GM18499 (cell line): ENCODE data around the gene CACNA2D2.

Experiments
- ATAC-seq: cut with Tn5 transposase; IDR thresholded peaks from one replicate; pipeline ENCODE4 v1.9.1; 2021; ENCODE audit warnings: moderate number of reproducible peaks; ENCODE audit not compliant: insufficient read depth, unreplicated experiment

CACNA2D2 gene

DNA sequence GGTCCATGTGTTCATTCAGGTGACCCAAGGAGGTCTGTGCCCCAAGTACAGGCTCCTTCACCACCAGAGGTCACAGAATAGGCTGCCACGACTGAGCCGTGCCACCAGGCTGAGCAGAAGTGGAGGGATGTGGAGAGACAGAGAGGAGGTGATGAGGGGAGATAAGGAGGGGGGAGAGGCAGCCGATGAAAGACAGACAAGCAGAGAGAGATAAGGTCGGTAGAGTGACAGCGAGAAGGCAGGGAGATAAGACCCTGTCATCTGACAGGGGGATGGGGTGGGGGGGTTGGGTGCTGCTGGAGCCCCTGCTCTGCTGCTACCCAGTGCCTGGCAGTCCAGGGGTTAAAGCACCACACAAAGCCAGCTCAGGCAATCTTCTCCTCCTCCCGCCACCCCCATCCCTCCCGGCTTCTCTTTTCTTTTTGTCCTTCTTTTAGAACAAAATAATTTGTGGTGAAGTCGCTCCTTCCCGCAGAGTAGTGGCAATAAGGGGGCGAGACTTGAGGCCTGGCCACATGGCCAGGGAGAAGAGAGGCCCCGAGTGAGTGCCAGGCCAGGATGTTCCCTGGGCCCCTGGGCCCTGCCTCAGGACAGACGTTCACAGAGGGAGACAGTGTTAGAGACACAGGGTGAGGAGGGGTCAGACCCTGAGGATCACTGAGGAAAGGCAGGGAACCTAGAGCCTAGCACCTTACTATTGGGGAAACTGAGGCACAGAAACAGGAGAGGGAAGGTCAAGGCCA is 67.9 kb downstream of the CACNA2D2 start:
- ATAC-seq, result no peak

DNA sequence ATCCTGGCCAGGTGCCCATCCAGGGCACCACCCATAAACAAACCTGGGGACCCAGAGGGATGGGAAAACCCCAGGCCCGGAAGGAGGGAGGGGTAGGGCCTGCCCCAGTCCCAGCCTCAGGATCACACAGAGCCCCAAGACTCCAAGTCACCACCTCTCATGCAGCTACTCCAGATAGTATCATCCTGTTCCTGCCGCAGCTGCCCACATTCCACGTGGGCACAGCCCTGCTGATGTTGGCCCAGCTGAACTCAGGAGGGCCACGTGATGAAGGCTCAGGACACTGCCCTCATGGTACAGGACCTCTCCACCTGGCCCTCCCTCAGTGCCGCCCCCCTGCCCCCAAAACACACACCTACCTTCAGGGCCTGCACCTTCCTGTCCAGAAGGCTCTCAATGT is 69.5 kb downstream of the CACNA2D2 start:
- no peak for ATAC-seq

DNA sequence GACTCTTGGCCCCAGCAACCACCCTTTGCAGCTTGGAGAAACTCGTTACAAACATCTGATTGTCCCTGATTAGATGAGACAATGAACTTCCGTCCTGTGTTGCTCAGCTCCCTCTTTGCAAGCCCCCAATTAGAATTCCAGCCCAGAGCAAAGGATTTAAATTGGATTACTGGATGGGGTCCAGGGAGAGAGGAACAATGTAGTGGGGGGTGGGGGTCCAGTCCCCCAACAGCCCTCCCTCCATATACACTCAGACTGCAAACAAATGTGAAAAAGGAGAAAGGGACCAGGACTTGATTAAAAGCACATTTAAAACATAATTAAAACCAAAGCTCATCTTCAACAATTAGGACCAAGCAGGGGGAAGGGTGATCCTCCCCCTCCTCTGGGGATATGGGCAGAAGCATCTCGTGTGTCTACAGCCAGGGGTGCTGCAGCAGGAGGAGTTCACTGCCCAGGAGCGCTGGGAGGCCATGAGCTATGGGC is 72.4 kb downstream of the CACNA2D2 start:
- ATAC-seq, result no peak

DNA sequence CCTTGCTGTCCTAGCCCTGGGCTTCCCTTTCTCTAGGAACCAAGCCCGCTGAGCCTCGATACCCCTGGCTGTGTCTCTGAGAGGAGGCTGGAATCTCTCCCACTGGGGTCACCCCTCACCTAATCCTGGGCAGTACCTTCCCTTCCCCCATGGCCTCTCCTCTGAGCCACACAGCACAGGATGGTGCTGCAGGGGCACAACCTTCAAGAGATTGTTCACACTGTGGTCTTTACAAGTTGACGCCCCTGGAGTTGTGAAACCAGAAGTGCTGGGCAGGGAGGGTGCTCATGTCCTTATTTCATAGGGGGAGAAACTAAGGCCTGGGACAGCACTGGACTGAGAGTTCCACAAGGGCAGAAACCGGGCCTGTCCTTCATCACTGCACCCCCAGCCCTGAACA is 73.2 kb downstream of the CACNA2D2 start:
- ATAC-seq, result no peak

DNA sequence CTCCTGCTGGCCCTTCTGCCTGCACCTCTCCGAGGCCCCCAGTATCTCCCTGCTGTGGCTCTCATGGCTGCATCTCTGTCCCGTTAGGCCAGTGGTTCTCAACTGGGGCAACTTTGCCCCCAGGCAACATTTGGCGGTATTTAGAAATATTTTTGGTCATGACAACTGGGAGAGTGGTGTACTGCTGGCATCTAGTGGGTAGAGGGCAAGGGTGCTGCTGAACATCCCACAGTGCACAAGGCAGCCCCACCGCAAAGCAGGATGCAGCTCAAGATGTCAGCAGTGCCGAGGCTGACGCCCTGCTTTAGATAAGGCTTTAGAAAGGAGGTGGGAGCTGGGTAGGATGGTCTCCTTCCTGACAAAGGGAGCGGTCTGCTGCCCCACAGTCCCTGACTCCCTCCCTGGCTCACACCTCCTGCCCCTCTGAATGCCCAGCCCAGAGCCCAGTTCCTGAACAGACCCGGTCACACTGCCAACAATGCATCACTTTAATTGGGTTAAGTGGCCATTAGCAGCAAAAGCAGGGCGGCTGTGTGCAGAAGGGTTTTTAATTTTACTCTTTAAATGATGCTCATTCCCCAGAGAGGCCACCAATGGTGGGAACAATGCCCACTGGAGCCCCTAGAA is 75.3 kb downstream of the CACNA2D2 start:
- no peak for ATAC-seq

DNA sequence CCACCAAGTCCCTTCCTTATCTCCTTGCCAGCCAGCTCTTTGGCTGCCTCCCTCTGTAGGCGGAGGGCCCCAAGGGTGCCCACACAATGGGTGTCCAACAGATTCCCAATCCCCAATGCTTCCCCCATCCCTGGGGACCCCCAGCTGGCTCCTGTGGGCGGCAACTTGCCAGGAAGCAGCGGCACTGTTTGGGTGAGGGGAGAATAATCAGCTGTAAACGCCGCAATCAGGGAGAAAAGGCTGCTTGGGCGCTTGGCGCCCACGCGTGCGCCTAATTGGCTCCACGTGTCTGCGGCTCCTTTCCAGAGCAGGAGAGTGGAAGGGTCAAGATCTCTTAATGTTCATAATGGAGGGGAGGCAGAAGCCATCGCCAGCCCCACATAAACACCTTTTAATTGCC is 76.2 kb downstream of the CACNA2D2 start:
- no peak for ATAC-seq

DNA sequence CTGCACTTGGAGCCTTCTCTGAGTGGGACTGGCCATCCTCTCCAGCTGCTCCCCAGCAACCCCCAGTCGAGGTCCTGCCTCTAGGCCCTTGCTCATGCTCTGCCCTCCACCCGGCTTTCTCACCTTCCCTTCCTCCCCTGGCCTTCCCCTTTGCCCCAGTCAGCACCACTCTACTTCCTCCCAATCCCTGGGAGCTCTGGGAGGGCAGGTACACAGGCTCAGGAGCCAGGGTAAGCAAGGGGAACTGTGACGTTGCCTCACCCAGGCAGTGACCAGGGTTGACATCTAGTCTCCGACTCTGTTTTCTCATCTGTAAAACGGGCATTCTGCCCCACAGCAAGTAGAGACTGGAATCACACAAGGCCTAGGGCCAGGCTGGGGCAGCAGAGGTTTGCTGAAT is 77.5 kb downstream of the CACNA2D2 start:
- no peak for ATAC-seq

DNA sequence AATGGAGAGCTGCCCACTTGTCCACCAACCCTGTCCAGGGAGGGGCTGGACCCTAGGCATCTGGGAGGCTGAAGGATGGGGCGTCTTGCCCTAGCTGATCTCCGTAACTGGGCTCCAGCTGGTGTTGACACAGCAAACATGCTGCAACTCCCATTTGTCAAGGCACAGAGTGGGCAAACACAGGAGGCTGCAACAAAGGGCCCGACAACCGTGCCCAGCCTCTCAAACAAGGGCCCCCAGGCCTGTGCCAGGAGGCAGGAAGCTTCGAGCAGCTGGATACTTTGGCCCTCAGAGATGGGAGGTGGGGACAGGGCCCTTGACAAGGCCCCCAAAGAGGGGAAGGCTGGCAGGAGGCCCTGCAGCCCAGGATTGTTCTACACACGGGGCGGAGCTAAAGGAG is 79.9 kb downstream of the CACNA2D2 start:
- ATAC-seq, result no peak

DNA sequence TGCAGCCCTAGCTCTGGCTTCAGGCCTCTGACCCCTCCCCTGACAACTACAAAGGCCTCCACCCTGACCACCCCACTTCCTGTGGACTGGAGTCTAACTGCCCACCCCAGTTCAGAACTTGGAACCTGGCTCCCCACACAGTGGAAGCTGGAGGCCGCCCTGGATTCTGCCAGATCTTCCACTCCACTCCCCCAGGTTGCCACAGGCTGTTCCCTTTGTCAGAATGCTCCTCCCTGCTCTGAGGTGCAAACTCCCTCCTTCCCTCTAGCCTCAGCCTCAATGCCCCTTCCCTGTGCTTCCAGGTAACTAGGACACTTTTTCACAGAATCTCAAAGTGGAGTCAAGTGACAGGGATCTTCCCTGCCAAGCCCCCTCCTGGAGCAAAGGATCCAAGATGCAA is 81.3 kb downstream of the CACNA2D2 start:
- no peak for ATAC-seq

DNA sequence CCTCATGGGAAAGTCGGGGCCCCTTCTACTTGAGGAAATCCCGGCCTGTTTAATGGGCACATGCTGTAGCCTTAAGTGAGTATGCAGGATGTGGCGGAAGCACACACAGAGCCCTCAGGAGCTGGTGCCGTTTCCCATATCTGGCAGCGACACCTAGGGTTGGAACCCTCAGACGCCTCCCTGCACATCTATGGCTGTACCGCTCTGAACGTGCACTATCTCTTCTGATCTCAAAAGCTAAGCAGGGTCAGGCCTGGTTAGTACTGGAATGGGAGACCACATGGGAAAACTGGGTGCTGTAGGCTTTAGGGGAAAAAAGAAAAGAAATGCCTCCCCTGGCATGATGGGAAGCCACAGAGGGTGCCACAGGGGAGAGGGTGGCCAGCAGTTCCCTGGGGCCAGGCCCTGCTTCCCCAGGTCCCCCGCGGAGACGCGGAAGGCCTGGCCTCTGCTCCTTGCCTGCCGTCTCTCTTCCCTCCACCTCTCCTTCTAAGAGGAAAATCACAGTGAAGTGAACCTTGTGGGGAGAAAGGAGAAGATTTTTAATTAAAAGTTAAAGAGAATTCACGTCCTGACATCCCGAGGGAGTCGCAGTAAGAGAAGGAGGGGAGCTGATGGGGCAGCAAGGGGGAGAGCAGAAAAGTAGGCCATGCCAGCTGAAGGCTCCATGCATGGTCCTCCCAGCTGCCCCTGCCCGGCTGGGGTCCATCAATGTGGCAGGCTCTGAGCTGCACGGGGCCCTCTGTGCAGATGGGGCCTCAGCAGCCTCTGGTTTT is 83.7 kb downstream of the CACNA2D2 start:
- ATAC-seq, result no peak

DNA sequence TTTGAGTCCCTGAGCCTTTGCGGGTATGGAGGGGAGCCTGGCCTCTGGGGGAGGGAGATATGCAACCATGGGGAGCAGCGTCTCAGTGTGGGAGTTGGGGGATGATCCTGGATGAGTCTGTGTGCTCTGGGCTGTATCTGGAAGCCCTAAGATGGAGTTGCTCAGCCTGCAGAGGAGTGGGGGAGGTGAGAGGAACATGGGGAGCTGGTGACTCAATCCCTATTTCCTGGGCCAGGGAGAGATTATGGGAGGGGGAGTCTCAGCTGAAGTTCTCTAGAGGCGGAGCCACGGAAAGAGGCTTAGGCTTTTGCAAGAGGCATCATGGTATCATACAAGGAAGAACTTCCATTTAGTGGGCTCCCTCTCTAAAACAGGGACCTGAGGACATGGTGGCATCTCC is 84.6 kb downstream of the CACNA2D2 start:
- no peak for ATAC-seq

DNA sequence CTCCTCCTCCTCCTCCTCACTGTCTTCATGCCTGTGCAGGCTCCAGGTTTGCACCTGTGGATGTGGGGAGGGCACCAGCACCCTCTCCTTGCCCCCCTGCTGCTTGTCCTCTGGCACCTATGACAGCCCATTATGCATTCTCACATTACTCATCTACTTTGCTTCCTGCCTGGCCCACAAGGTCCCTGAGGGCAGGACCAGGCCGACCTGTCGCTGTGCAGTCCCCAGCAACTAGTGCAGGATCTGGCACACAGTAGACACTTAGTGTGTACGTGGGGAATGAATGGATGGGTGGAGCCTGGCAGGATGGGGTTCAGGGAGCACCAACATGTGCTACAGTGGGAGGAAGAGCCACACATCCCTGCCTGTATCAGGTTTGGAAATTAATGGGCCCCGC is 85.8 kb downstream of the CACNA2D2 start:
- no peak for ATAC-seq

DNA sequence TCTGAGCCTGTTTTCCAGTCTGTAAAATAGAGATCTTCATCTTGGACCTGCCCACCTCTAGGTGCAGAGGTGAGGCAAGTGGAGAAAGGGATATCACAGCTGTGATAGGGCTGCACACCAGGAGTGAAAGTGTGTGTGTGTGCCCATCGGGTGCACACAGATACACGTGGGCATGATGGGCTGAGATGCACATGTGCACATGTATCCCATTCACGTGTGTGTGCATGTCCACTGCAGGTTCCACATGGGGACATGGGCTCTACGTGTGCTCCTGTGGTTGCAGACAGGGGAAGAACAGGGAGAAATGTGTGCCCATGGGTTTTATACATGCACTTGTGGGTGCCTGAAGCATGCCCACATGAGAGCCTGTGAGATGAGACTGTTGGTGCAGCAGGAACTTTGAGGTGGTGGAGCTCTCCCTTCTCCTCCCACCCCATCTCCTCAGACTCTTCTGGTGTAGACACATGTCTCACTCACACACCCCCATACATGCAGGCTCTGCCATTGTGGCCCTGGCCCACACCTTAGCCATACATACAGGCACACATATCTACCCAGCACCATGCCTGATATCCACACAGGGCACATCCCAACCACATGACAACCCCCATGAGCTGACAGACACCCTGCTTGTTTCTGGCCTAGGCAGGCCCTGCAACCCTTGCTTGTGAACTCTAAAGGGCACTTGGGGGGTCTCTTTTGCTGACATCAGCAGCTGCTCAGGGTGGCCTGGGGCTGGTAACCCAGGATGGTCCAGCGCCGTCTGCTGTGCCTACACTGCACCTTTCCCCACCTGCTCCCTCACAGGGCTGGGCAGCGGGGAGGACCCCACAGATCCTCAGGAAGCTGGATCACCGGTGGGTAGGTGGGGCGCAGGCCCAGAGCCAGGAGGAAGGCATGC is 86.4 kb downstream of the CACNA2D2 start:
- no peak for ATAC-seq

DNA sequence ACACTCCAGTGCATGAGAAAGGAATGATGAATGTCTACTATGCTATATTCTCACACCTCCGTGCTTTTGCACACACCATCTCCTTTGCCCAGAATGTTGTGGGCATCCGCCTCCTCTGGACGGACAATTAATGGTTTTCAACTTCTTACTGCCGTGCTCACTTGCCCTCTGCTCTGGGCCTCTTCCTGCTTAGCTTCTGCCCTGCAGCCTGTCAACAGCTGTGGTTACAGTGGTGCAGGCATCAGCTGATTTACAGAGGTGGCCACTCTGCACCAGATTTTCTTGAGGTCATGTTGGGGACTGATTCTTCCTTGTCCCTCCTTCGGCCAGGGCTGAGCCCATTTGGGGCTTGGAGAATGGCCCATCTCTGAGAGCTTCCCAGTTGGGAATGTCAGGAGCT is 87.6 kb downstream of the CACNA2D2 start:
- ATAC-seq, result no peak

DNA sequence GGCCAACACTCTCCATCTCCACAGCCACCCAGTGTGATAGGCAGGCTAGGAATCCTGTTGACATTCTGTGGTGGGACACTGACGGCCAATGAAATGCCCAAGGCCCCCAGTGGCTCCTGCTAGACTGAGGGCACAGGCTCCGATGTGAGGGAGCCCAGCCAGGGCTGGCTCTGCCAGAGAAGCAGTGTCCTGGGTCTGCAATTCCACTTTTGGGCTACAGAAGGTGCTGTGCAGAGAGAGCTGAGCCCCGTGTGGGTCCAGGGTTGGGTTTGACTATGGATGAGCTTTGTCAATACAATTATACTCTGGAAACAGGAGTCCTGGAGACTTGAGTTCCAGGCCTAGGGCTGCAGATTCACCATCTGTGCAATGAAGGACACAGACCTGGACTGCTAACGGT is 88.4 kb downstream of the CACNA2D2 start:
- ATAC-seq, result no peak

DNA sequence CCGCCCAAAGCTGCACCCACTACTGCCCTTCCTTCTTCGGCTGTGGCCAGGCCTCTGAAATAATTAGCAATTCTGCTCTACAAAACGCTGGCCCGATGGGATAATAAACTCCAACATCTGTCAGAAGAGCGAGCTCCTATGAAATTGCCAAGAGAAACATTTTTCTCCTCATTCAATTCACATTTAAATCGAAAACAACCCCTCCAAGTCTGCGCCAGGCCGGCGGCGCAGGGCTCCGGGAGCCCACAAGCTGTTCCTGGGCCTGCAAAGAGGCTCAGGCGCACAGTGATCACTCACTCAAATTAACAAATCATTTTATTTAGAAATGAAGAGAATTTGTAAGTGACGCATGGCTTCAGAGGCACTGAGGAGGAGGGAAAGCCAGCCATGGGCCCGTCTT is 88.8 kb downstream of the CACNA2D2 start:
- ATAC-seq, result no peak

DNA sequence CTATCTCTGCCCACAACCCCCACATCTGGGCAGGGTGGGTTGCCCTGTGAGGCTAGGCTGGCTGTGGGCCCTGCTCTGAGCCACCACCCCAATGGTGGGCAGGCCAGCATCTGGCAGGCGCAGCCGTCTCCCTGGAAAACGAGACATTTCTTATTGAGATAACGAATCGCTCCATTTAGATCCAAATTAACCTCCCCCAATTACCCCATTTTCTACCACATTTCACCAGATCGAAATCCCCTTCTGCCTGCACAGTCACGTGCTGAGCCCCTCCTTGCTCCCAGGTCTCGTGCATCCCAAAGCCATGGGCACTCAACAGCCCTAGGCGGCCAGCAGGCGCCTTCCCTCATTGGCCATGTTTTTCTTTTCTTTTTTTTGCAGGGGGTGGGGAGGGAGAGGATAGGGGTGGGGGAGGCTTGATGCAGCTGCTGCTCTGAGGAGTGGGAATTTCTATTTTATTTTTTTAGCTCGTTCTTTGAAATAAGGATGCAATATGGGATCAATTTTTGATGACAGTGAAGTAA is 91.1 kb downstream of the CACNA2D2 start:
- no peak for ATAC-seq

DNA sequence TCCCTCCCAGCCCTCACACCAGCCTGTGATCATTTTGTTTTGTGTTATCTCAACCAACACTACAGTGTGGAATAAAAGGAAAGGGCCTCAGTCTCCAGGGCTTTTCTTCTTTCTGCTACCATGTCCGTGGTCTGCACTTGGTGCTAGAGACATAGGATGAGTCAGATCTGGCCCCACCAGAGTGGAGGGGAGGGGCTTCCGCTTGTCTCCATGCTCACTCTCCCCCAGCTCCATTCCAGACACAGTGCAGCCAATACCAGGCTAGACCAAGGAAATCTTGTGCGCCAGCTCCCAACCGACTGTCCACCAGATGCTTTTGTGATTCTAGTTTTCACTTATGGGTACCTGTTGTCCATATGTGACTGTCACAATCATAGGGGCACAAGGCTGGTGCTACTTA is 92.2 kb downstream of the CACNA2D2 start:
- no peak for ATAC-seq

DNA sequence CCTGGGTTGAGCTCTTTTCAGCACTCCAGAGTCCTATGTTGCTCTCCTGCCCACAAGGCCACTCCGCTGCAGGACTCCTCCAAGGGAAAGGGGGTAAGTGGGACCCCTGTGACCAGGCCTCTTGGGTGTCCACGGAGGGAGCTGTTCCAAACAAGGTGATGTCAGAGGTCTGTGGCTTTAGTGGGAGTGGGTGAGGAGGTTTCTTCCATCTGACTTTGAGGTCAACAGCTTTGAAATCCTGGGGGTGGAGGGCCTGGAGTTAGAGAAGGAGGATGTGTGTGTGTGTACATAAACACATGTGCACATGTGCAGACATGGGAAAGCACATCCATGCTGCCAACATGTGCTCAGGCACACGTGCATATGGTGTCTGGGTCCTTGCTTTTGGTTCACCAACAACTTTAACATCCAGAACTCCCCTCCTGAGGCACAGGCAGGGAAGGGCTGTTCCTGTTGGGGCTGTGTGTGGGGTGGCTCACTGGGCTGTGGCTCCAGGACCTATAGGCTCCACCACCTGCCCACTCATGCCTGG is 92.8 kb downstream of the CACNA2D2 start:
- no peak for ATAC-seq

DNA sequence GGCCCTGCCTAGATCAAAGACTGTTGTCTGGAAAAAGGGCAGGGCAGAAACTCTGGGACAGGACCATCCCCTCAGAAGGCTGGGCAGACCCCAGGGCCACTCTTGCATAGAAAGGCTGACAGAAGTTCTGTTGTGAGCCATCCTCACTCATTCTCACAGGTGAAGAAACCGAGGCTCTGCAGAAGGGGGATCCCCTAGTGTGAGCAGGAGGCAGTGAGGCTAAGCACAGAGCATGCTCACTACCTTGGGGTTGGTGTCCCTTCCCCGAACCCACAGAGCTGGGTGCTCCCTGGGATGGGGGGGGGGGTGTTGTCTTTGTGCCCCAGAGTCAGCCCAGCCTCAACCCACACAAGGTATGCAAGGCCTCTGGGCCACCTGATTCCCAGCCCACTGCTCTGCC is 93.2 kb downstream of the CACNA2D2 start:
- no peak for ATAC-seq
